Measurements from ENCODE around the gene GSK3A. TPM values are rescaled to one million over a fixed set of nuclear protein-coding genes. Genes with fewer than 3 reads are reported as not detected.

GSK3A gene
- total and polyA plus RNA-seq, 2 of the 8 experiments (the other 6 are each of a cell fraction or from before 2014, with no cell fraction given): 55.3 to 84.0 TPM

- TF ChIP-seq JUN (IDR thresholded peaks at IDR 0.05; ENCODE audit: low read depth, low read length) (no peak), CBX5 (IDR thresholded peaks at IDR 0.05; ENCODE audit: low read depth, low read length) (no peak), ATF3 (IDR thresholded peaks at IDR 0.05; ENCODE audit: insufficient read depth, low read depth, low read length) (no peak), PHF8 (conservative IDR thresholded peaks at IDR 0.05; ENCODE audit: low read depth, low read length) (no peak), BACH1 (IDR thresholded peaks at IDR 0.05; ENCODE audit: low read length) (no peak), POLR2AphosphoS5 (IDR thresholded peaks at IDR 0.05; ENCODE audit: low read depth, low read length) (no peak), EP300 (IDR thresholded peaks at IDR 0.05; ENCODE audit: borderline replicate concordance in 1 of 2, low read depth in 2 of 2, low read length in 2 of 2) (no peak)
Measured at GRCh38 chr19:42214810-42215485, 27.5 kb downstream of the GSK3A start (continued).
